KBM-7 (cell line): ENCODE data around the gene FGGY.

Source experiments
- DNase-seq: peaks from one replicate; pipeline ENCODE4 v3.0.0-alpha.2; 2015
- in situ Hi-C: fragments of 300-500 bp; cut with MboI; formaldehyde crosslinking; loops from 2 replicates; pipeline ENCODE4 v1.14.3; 2020; ENCODE audit warnings: low sequenced_read_pairs, low pct_unique_long_range_greater_than_20kb, mixed read lengths

Gene FGGY

GRCh38 chr1:59742526-59742925 lies 445.6 kb downstream of the FGGY start:
- in situ Hi-C loops = no loop called here
- DNase-seq = no peak

GRCh38 chr1:59743324-59744091 lies 446.6 kb downstream of the FGGY start:
- in situ Hi-C loops = no loop called here
- peak; percentile 48 for DNase-seq

GRCh38 chr1:59747420-59748024 lies 450.6 kb downstream of the FGGY start:
- in situ Hi-C loops = no loop called here
- no peak for DNase-seq

GRCh38 chr1:59748123-59748522 lies 451.2 kb downstream of the FGGY start:
- no peak for DNase-seq
- in situ Hi-C loops = no loop called here

GRCh38 chr1:59750328-59751003 lies 453.6 kb downstream of the FGGY start:
- in situ Hi-C loops = no loop called here
- DNase-seq = no peak

GRCh38 chr1:59751004-59751395 lies 454.1 kb downstream of the FGGY start:
- no peak for DNase-seq
- in situ Hi-C loops = no loop called here

GRCh38 chr1:59751801-59752200 lies 454.9 kb downstream of the FGGY start:
- no peak for DNase-seq
- in situ Hi-C loops = no loop called here

- in situ Hi-C loops = no loop called here
- DNase-seq = no peak
These were observed 455.9 kb downstream of the FGGY start for GRCh38 chr1:59752556-59753414.

- no peak for DNase-seq
- in situ Hi-C loops = no loop called here
These were observed 458.3 kb downstream of the FGGY start for GRCh38 chr1:59755069-59755685.

GRCh38 chr1:59757197-59757747 lies 460.4 kb downstream of the FGGY start:
- in situ Hi-C loops = no loop called here
- no peak for DNase-seq

- DNase-seq = peak; percentile 89
- in situ Hi-C loops = no loop called here
These were observed 462.4 kb downstream of the FGGY start for GRCh38 chr1:59759156-59759925.

GRCh38 chr1:59761443-59761842 lies 464.5 kb downstream of the FGGY start:
- in situ Hi-C loops = no loop called here
- no peak for DNase-seq

- in situ Hi-C loops = no loop called here
These were observed 466.5 kb downstream of the FGGY start for GRCh38 chr1:59763418-59763817.

GRCh38 chr1:59765011-59765730 lies 468.3 kb downstream of the FGGY start:
- no peak for DNase-seq
- in situ Hi-C loops = no loop called here

More at GRCh38 chr1:59763418-59763817, 466.5 kb downstream of the FGGY start:
- DNase-seq = no peak

- DNase-seq = no peak
- in situ Hi-C loops = no loop called here
These were observed 469.4 kb downstream of the FGGY start for GRCh38 chr1:59766227-59766855.

- DNase-seq = no peak
- in situ Hi-C loops = no loop called here
These were observed 470.2 kb downstream of the FGGY start for GRCh38 chr1:59767119-59767518.
